Gastroesophageal sphincter (tissue), 3 donors: ENCODE measurements around the gene LXN.

Experiments used
- CTCF ChIP-seq, 4 experiments: fragments of 200-600 bp in 2 of 4; fragments of 450-650 bp in 2 of 4; sonication (generic) in 1 of 4; IDR thresholded peaks; one replicate each; pipeline ENCODE4 v1.5.1; 2017 to 2019; ENCODE audit warnings: antibody characterized with exemption in 4 of 4, mild to moderate bottlenecking in 2 of 4, moderate library complexity in 2 of 4
- POLR2A ChIP-seq, 2 donors: fragments of 450-650 bp; IDR thresholded peaks; one replicate each; pipeline ENCODE4 v1.6.1; 2017; ENCODE audit warnings: antibody characterized with exemption in 2 of 2, mild to moderate bottlenecking in 2 of 2, moderate library complexity in 1 of 2

DNA sequence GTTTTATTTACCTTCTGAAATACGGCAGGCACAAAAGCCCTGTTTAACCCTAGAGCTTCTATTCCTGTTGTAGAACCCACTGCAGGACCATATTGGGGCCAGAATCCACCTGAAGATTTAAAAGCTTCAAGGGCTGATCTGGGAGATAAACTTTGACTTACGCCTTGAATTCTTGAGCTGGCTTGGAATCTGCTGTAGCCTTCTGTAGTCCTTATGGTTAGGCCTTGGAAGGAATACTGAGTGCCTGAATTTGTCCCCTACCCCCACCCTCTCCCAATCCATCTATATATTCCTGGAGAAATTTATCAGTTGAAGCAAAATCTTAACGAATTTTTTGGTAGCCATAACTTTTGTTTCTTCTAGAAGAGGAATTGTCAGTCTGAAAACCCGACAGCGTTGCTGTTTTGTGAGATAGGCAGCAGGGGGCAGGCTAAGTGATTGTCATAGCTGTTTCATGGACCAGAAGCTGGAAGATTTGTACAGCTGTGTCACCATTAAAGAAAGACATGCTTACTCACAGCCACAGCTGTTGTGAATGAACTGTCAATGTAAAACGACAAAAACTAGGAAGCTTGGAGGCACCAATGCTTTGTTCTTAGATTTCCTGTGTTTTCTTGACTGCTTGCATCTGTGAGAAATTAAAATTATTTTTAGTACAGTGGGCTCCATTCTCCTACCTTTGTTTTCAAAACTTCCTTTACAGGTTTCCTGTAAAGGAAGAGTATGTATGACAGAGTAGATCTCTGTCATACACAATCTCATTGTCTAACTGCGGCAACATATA is 12.8 kb downstream of the LXN start:
- TF ChIP-seq CTCF (IDR thresholded peaks at IDR 0.05) = peak; percentile 30 to 62 (median 55)
- TF ChIP-seq POLR2A (IDR thresholded peaks at IDR 0.05) = no peak
